GM11168 (cell line): Measurements from ENCODE around the gene ASIC4.

Experiments used
- in situ Hi-C: fragments of 300-500 bp; cut with MboI; formaldehyde crosslinking; loops from one replicate; pipeline ENCODE4 v1.12.0; 2022; ENCODE audit warnings: low sequenced_read_pairs; ENCODE audit not compliant: unreplicated experiment

ASIC4 gene

GRCh38 chr2:219561179-219562048 is 47.1 kb downstream of the ASIC4 start:
- in situ Hi-C loops: no loop called here

GRCh38 chr2:219562049-219563020 is 48.1 kb downstream of the ASIC4 start:
- in situ Hi-C loops: no loop called here

GRCh38 chr2:219563271-219563928 is 49.1 kb downstream of the ASIC4 start:
- in situ Hi-C loops: no loop called here

- in situ Hi-C loops: no loop called here
Measured at GRCh38 chr2:219565130-219566080, 51.1 kb downstream of the ASIC4 start.

GRCh38 chr2:219566640-219567039 is 52.4 kb downstream of the ASIC4 start:
- in situ Hi-C loops: no loop called here

GRCh38 chr2:219567131-219567530 is 52.8 kb downstream of the ASIC4 start:
- in situ Hi-C loops: no loop called here

GRCh38 chr2:219567791-219568361 is 53.6 kb downstream of the ASIC4 start:
- in situ Hi-C loops: no loop called here

- in situ Hi-C loops: no loop called here
Measured at GRCh38 chr2:219569041-219569440, 54.8 kb downstream of the ASIC4 start.

GRCh38 chr2:219569635-219570034 is 55.4 kb downstream of the ASIC4 start:
- in situ Hi-C loops: no loop called here

GRCh38 chr2:219570194-219570923 is 56.1 kb downstream of the ASIC4 start:
- in situ Hi-C loops: no loop called here

GRCh38 chr2:219570924-219571310 is 56.6 kb downstream of the ASIC4 start:
- in situ Hi-C loops: no loop called here

- in situ Hi-C loops: no loop called here
Measured at GRCh38 chr2:219571311-219572236, 57.3 kb downstream of the ASIC4 start, which contains the start of gene OBSL1. TSS of gene OBSL1 (minus strand) at chr2:219571539. CDS start at chr2:219571232, 307 bp downstream.

- in situ Hi-C loops: no loop called here
Measured at GRCh38 chr2:219572237-219573001, 58.1 kb downstream of the ASIC4 start, which contains the start of gene INHA. TSS of gene INHA (plus strand) at chr2:219572310. CDS start at chr2:219572375, 65 bp downstream.

- in situ Hi-C loops: no loop called here
Measured at GRCh38 chr2:219573166-219573565, 58.9 kb downstream of the ASIC4 start.

- in situ Hi-C loops: no loop called here
Measured at GRCh38 chr2:219574484-219575311, 60.4 kb downstream of the ASIC4 start.
